AG10803 (cell line): ENCODE measurements around the gene PPM1F.
"Not testable (repeated sequence)": the region's sequence is repeated elsewhere in the genome, so short reads cannot be mapped to it uniquely, and the experiment has no call there.

ENCODE experiments used
- DNase-seq: peaks from one replicate; pipeline ENCODE4 v3.0.0; 2010; ENCODE audit warnings: low read depth
- H3K4me3 ChIP-seq: 2 replicates; pipeline ENCODE4 v1.5.1; 2011; ENCODE audit warnings: mild to moderate bottlenecking, low read length, control low read depth
- CTCF ChIP-seq: conservative IDR thresholded peaks from 2 replicates; pipeline ENCODE4 v1.5.1; 2011; ENCODE audit warnings: mild to moderate bottlenecking, low read length, control low read depth, inconsistent platforms

PPM1F gene

DNA sequence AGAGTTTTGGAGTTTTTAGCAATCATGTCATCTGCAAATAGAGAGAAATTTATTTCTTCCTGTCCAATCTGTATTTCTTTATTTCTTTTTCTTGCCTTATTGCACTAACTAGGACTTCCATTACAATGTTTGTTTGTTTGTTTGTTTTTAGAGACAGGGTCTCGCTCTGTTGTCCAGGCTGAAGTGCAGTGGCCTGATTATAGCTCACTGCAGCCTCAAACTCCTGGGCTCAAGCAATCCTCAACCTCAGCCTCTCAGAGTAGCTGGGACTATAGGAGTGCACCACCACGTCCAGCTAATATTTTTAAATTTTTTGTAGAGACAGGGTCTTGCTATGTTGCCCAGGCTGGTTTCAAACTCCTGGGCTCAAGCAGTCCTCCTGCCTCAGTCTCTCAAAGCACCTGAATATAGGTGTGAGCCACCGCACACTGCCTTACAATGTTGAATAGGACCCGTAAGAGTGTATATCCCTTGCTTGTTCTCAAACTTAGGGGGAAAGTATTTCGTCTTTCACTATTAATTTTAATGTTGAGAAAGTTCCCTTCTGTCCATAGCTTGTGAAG lies 55.6 kb downstream of the PPM1F start:
- no peak for DNase-seq
- H3K4me3 ChIP-seq = no peak overlapping the region
- no peak for TF ChIP-seq CTCF

GRCh38 chr22:21896275-21896674 lies 56.4 kb downstream of the PPM1F start:
- not testable (repeated sequence) for DNase-seq, H3K4me3 ChIP-seq

DNA sequence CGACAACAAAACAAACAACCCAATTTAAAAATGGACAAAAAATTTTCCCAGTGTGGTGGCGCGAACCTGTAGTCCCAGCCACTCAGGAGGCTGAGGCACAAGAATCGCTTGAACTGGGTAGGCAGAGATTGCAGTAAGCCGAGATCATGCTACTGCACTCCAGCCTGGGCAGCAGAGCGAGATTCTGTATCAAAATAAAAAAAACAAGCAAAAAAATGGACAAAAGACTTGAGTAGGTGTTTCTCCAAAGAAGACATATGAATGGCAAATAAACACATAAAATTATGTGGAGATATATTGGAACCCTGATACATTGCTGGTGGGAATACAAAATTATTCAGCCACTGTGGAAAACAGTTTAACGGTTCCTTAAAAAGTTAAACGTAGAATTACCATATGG lies 57.8 kb downstream of the PPM1F start:
- DNase-seq = no peak
- no peak overlapping the region for H3K4me3 ChIP-seq
- no peak for TF ChIP-seq CTCF

- DNase-seq = no peak
- TF ChIP-seq CTCF = no peak
Measured at GRCh38 chr22:21889251-21889990, 63.2 kb downstream of the PPM1F start.

GRCh38 chr22:21887841-21888240 lies 64.8 kb downstream of the PPM1F start:
- H3K4me3 ChIP-seq = no peak overlapping the region
- no peak for TF ChIP-seq CTCF
- DNase-seq = no peak

More at GRCh38 chr22:21889251-21889990, 63.2 kb downstream of the PPM1F start:
- H3K4me3 ChIP-seq = no peak overlapping the region

- DNase-seq, H3K4me3 ChIP-seq: not testable (repeated sequence)
Measured at GRCh38 chr22:21883930-21884329, 68.7 kb downstream of the PPM1F start.

DNA sequence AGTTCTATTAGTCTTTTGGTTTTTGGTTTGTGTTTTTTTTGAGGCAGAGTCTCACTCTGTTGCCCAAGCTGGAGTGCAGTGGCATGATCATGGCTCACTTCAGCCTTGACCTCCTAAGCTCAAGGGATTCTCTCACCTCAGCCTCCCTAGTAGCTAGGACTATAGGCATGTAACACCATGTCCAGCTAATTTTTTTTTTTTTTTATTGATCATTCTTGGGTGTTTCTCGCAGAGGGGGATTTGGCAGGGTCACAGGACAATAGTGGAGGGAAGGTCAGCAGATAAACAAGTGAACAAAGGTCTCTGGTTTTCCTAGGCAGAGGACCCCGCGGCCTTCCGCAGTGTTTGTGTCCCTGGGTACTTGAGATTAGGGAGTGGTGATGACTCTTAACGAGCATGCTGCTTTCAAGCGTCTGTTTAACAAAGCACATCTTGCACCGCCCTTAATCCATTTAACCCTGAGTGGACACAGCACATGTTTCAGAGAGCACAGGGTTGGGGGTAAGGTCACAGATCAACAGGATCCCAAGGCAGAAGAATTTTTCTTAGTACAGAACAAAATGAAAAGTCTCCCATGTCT lies 69.8 kb downstream of the PPM1F start:
- DNase-seq, H3K4me3 ChIP-seq: not testable (repeated sequence)

DNA sequence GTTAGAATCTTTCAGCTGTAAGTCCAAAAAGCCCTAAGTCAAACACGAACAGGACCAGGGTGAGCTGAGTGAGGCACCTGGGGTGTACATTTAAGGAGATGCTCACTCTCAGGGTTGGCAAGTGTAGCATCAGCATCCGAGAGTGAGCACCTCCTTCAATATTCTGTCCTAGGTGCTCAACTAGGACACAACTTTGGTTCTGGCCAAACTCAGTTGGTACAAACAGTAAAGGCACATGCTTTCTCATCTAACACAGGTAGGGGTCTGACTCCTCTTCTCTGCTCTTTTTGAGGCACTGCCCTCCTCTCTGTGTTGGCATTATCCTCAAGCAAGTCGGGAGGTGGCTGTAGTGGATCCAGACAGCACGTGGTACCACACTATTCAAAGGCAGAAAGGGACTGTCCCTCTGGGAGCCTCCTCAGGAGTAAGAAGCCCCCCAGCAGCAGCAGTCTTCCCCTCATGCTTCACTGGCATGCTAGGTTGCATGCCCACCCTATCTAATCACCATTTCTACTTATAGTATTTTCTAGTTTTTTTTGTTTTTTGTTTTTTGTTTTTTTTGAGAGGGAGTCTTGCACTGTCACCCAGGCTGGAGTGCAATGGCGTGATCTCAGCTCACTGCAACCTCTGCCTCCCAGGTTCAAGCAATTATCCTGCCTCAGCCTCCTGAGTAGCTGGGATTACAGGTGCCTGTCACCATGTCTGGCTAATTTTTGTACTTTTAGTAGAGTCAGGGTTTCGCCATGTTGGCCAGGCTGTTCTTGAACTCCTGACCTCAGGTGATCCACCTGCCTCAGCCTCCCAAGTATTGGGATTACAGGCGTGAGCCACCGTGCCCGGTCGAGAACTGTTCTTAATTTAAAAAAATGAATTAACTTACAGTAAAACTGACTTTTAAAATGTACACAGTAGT lies 70.6 kb downstream of the PPM1F start:
- no peak for TF ChIP-seq CTCF
- no peak overlapping the region for H3K4me3 ChIP-seq
- DNase-seq = no peak
